ENCODE results near the gene LCLAT1.

LCLAT1 gene

GRCh38 chr2:30590407-30590806 lies 143.4 kb downstream of the LCLAT1 start:
- no peaks in the 10 kb centered on the region for H3K9me3 ChIP-seq (ENCODE audit: insufficient read depth, low read depth, low read length)
- peaks cover 3% of the 10 kb centered on the region; the same call in 1 of the 2 replicates for H3K36me3 ChIP-seq (ENCODE audit: insufficient read depth, low read length)
- no peaks in the 10 kb centered on the region for H4K20me1 ChIP-seq (ENCODE audit: insufficient read depth, low read length, poor library complexity, severe bottlenecking)
- no peak overlapping the region for H2AFZ ChIP-seq (ENCODE audit: low read length)
- H3K4me1 ChIP-seq (ENCODE audit: insufficient read depth, low read length, poor library complexity, severe bottlenecking): no peaks in the 10 kb centered on the region
- H3K4me3 ChIP-seq (ENCODE audit: low read length, poor library complexity, severe bottlenecking): no peak overlapping the region
- H3K4me2 ChIP-seq (ENCODE audit: low read depth, low read length, poor library complexity, severe bottlenecking): no peak overlapping the region
- TF ChIP-seq CTCF (conservative IDR thresholded peaks at IDR 0.05; ENCODE audit: low read length): no peak
- no peak for TF ChIP-seq EZH2phosphoT487 (IDR thresholded peaks at IDR 0.05; ENCODE audit: borderline replicate concordance)
- H3K9ac ChIP-seq (ENCODE audit: low read depth, low read length, poor library complexity, severe bottlenecking): no peak overlapping the region
- H3K27me3 ChIP-seq (ENCODE audit: insufficient read depth, low read length, poor library complexity, severe bottlenecking): no peaks in the 10 kb centered on the region
- H3K79me2 ChIP-seq (ENCODE audit: insufficient read depth, low read length): no peaks in the 10 kb centered on the region
- no peaks in the 10 kb centered on the region for H3F3A ChIP-seq (ENCODE audit: low read depth)
- no peaks in the 10 kb centered on the region for H3K9me2 ChIP-seq (replicated peaks; ENCODE audit: low read depth, low read length)

GRCh38 chr2:30591186-30591585 lies 144.1 kb downstream of the LCLAT1 start:
- Histone ChIP-seq H3K36me3 (ENCODE audit: insufficient read depth, low read length) (no peaks in the 10 kb centered on the region), H3K4me1 (ENCODE audit: insufficient read depth, low read length, poor library complexity, severe bottlenecking) (no peaks in the 10 kb centered on the region), H4K20me1 (ENCODE audit: insufficient read depth, low read length, poor library complexity, severe bottlenecking) (no peaks in the 10 kb centered on the region), H3K27me3 (ENCODE audit: insufficient read depth, low read length, poor library complexity, severe bottlenecking) (no peaks in the 10 kb centered on the region), H3K9ac (ENCODE audit: low read depth, low read length, poor library complexity, severe bottlenecking) (no peak overlapping the region), H3K79me2 (ENCODE audit: insufficient read depth, low read length) (no peaks in the 10 kb centered on the region), H3K4me3 (ENCODE audit: low read length, poor library complexity, severe bottlenecking) (no peak overlapping the region), H3K4me2 (ENCODE audit: low read depth, low read length, poor library complexity, severe bottlenecking) (no peak overlapping the region), H2AFZ (ENCODE audit: low read length) (no peak overlapping the region), H3K9me2 (replicated peaks; ENCODE audit: low read depth, low read length) (no peaks in the 10 kb centered on the region), H3K9me3 (ENCODE audit: insufficient read depth, low read depth, low read length) (no peaks in the 10 kb centered on the region), H3F3A (ENCODE audit: low read depth) (no peaks in the 10 kb centered on the region)
- no peak for TF ChIP-seq CTCF (conservative IDR thresholded peaks at IDR 0.05; ENCODE audit: low read length)
- no peak for TF ChIP-seq EZH2phosphoT487 (IDR thresholded peaks at IDR 0.05; ENCODE audit: borderline replicate concordance)

GRCh38 chr2:30601375-30601774 lies 154.3 kb downstream of the LCLAT1 start:
- no peaks in the 10 kb centered on the region; the same call in 1 of the 2 replicates for H3K9me3 ChIP-seq (ENCODE audit: insufficient read depth, low read depth, low read length)
- H3K79me2 ChIP-seq (ENCODE audit: insufficient read depth, low read length): no peaks in the 10 kb centered on the region
- no peak overlapping the region for H3K4me3 ChIP-seq (ENCODE audit: low read length, poor library complexity, severe bottlenecking)
- no peaks in the 10 kb centered on the region for H3K27me3 ChIP-seq (ENCODE audit: insufficient read depth, low read length, poor library complexity, severe bottlenecking)
- H2AFZ ChIP-seq (ENCODE audit: low read length): no peak overlapping the region
- no peaks in the 10 kb centered on the region for H4K20me1 ChIP-seq (ENCODE audit: insufficient read depth, low read length, poor library complexity, severe bottlenecking)
- TF ChIP-seq EZH2phosphoT487 (IDR thresholded peaks at IDR 0.05; ENCODE audit: borderline replicate concordance) (no peak), CTCF (conservative IDR thresholded peaks at IDR 0.05; ENCODE audit: low read length) (no peak)
- H3K9me2 ChIP-seq (replicated peaks; ENCODE audit: low read depth, low read length): no peaks in the 10 kb centered on the region
- 0 out of 2 replicates have a peak, but pooled peaks cover 6% of the 10 kb centered on the region for H3K36me3 ChIP-seq (ENCODE audit: insufficient read depth, low read length)
- no peaks in the 10 kb centered on the region for H3K4me1 ChIP-seq (ENCODE audit: insufficient read depth, low read length, poor library complexity, severe bottlenecking)
- H3K9ac ChIP-seq (ENCODE audit: low read depth, low read length, poor library complexity, severe bottlenecking): no peak overlapping the region
- no peaks in the 10 kb centered on the region for H3F3A ChIP-seq (ENCODE audit: low read depth)
- H3K4me2 ChIP-seq (ENCODE audit: low read depth, low read length, poor library complexity, severe bottlenecking): no peak overlapping the region

Measured in Loucy (cell line).